Upper lobe of right lung (tissue), 1 donor: ENCODE results near the gene HDAC4. TPM values are rescaled to one million over a fixed set of nuclear protein-coding genes. Genes with fewer than 3 reads are reported as not detected.
A peak's percentile ranks its signal among the peaks of the same experiment; 100 is the strongest.

Experiments used
- ATAC-seq: fragments of 200-7000 bp; cut with Tn5 transposase; one replicate; pipeline ENCODE4 v1.9.1; 2020; ENCODE audit warnings: mild to moderate bottlenecking, moderate library complexity
- DNase-seq: peaks from one replicate; pipeline ENCODE4 v3.0.0-alpha.2; 2020
- H3K27ac ChIP-seq: fragments of 200-600 bp; one replicate; pipeline ENCODE4 v1.8.0; 2022
- H3K27me3 ChIP-seq: fragments of 200-600 bp; one replicate; pipeline ENCODE4 v1.8.0; 2022; ENCODE audit warnings: mild to moderate bottlenecking
- H3K36me3 ChIP-seq: fragments of 200-600 bp; one replicate; pipeline ENCODE4 v1.8.0; 2022
- H3K4me1 ChIP-seq: fragments of 200-600 bp; one replicate; pipeline ENCODE4 v1.8.0; 2022
- H3K4me3 ChIP-seq: fragments of 200-600 bp; one replicate; pipeline ENCODE4 v1.8.0; 2022; ENCODE audit warnings: mild to moderate bottlenecking
- H3K9me3 ChIP-seq: fragments of 200-600 bp; one replicate; pipeline ENCODE4 v1.8.0; 2022
- intact Hi-C: fragments of 100-400 bp; cut with DNase I; formaldehyde crosslinking; loops from one replicate; pipeline ENCODE4 v1.11.0; 2022
- total RNA-seq: library from RNA; stranded (reverse); fragmentation: NEBNext Ultra II Directional; extraction: Animal tissue kit (Norgen Biotek cat#: 25700); gene quantifications from one replicate; pipeline ENCODE4 v1.2.1, GENCODE V29; 2021
- TF ChIP-seq, protein P1 (sequence below): fragments of 200-600 bp; IDR thresholded peaks from one replicate; pipeline ENCODE4 v1.8.0; 2022; ENCODE audit warnings: antibody characterized with exemption
- donor health status: DM: no; HTN: yes; CAD: no; lungs with severe emphysema.

Gene HDAC4
- total RNA-seq, 1 donor from 2014 or later, result 44.1 TPM

DNA sequence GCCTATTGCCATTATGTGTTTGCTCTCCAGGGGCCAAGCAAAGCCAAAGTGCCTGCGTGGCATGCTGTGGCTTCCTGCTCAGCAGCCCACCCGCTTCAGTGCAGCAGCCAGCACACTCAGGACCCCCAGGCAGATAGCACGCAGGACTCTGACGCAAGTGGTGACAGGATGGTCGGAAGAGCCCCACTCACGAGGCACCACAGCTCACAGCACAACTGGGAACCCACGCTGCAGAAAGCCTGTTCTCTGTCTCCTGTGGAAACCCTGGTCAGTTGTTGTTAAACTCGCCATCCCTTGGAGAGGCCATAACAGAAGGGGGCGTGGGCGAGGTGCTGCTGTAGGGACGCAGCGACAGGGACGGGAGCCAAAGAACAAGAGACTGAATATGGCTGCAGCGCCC lies 76.4 kb downstream of the HDAC4 start:
- Histone ChIP-seq H3K36me3 (no peaks in the 10 kb centered on the region), H3K4me1 (peaks cover 17% of the 10 kb centered on the region), H3K27ac (no peak overlapping the region), H3K9me3 (no peaks in the 10 kb centered on the region), H3K27me3 (no peaks in the 10 kb centered on the region), H3K4me3 (no peak overlapping the region)
- DNase-seq, result peak; percentile 34
- no peak for ATAC-seq
- intact Hi-C loops, result no loop called here
- TF ChIP-seq, protein P1, sequence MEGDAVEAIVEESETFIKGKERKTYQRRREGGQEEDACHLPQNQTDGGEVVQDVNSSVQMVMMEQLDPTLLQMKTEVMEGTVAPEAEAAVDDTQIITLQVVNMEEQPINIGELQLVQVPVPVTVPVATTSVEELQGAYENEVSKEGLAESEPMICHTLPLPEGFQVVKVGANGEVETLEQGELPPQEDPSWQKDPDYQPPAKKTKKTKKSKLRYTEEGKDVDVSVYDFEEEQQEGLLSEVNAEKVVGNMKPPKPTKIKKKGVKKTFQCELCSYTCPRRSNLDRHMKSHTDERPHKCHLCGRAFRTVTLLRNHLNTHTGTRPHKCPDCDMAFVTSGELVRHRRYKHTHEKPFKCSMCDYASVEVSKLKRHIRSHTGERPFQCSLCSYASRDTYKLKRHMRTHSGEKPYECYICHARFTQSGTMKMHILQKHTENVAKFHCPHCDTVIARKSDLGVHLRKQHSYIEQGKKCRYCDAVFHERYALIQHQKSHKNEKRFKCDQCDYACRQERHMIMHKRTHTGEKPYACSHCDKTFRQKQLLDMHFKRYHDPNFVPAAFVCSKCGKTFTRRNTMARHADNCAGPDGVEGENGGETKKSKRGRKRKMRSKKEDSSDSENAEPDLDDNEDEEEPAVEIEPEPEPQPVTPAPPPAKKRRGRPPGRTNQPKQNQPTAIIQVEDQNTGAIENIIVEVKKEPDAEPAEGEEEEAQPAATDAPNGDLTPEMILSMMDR, result no peak

DNA sequence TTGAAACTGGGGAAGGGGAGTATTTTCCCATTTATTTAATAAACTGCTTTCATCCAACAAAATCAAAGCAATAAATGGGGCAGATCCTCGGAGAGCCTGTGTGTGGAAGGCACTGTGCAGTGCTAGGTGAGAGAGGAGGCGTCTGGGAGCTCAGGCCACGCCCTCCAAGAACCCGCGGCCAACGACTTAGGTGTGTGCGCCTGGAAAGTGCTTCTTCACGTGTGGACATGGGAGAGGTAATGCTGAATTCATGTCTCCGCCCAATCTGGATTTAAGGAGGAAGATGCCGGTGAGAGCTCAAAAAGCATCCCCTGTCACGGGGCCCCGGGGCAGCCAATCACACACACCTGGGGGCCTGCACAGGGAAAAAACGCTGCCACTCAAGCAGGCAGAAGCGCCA lies 77.4 kb downstream of the HDAC4 start:
- Histone ChIP-seq H3K4me1 (peaks cover 12% of the 10 kb centered on the region), H3K27me3 (no peaks in the 10 kb centered on the region), H3K9me3 (no peaks in the 10 kb centered on the region), H3K4me3 (no peak overlapping the region), H3K36me3 (no peaks in the 10 kb centered on the region), H3K27ac (no peak overlapping the region)
- intact Hi-C loops, result no loop called here
- TF ChIP-seq, protein P1, result no peak
- ATAC-seq (no peak), DNase-seq (no peak)

DNA sequence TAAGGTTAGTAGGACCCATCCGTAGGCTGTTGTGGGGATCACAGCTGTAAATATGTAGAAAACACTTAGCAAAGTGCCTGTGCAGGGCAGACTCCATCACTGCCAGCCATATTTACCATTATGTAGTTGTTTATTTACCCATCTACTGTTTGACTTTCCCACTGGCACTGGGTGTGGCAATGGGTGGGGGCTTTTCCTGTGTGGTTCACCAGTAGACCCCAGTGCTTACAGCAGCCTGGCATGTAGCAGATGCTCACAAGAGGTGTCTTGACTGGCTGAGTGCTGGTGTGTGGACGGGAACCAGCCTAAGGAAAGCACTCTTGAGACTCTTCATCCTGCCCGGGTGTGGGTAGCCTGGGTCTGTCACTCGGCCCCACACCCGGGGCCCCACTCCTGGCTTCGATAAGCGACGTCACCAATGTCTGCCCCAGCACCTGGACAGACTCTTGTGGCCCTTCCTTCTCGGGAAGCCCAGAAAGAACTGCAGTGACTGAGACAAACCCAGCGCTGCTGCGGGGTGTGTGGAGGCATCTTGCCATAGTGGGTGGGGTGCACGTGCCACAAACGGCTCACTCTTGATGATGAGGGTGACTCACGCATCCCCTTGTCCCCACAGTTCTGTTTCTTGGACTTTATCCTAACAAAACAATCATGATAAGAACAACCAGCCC lies 78.3 kb downstream of the HDAC4 start:
- TF ChIP-seq, protein P1, result no peak
- Histone ChIP-seq H3K9me3 (no peaks in the 10 kb centered on the region), H3K4me3 (no peak overlapping the region), H3K27ac (no peak overlapping the region), H3K27me3 (no peaks in the 10 kb centered on the region), H3K36me3 (no peaks in the 10 kb centered on the region), H3K4me1 (peaks cover 4% of the 10 kb centered on the region)
- intact Hi-C loops, result no loop called here
- ATAC-seq (peak; percentile 31), DNase-seq (no peak)

DNA sequence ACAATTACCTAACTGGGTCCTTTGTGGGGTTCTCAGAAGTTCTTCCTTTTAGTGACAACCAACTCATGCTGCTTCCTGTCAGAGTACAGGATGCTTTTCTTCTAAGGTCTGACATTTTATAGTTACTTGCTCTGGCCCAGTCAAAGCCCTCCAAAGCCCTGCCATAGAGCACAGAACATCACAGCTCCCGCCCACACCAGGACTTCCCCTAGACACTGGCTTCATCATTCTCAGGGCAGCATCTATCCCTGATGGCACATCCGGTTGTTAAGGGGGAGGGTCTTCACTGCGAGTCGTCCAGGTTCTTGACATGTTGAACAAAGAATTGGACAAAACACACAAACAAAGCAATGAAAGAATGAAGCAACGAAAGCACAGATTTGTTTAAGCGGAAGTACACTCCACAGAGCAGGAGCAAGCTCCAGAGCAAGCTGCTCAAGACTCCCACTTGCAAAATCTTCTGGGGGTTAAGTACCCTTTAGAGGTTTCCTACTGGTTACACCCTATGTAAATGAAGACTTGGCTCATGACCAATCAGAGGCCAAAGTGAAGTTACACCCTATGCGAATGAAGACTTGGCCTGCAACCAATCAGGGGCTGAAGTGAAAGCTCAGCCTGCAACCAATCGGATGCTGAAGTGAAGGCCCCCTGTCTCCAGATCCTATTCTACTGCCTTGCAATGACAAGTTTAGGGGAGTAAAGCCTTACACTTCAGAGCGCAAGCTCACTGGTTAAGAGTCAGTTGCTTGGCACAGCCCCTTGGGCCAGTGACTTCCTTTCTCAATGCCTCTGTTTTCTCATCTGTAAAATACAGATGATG lies 79.0 kb downstream of the HDAC4 start:
- H3K27ac ChIP-seq, result no peak overlapping the region
- intact Hi-C loops, result no loop called here
- no peak for DNase-seq

GRCh38 chr2:239318790-239319661 lies 81.8 kb downstream of the HDAC4 start:
- Histone ChIP-seq H3K9me3 (no peaks in the 10 kb centered on the region), H3K27ac (peak overlapping the region; percentile 66), H3K27me3 (no peaks in the 10 kb centered on the region), H3K36me3 (no peaks in the 10 kb centered on the region), H3K4me1 (peaks cover 10% of the 10 kb centered on the region), H3K4me3 (peak overlapping the region; percentile 31)
- intact Hi-C loops, result no loop called here
- ATAC-seq, result peak; percentile 58
- TF ChIP-seq, protein P1, result no peak
- no peak for DNase-seq

More for the DNA sequence above, 79.0 kb downstream of the HDAC4 start:
- ATAC-seq, result no peak
- no peaks in the 10 kb centered on the region for H3K9me3 ChIP-seq
- no peaks in the 10 kb centered on the region for H3K36me3 ChIP-seq
- H3K27me3 ChIP-seq, result no peaks in the 10 kb centered on the region
- H3K4me1 ChIP-seq, result peaks cover 10% of the 10 kb centered on the region
- TF ChIP-seq, protein P1, result no peak
- no peak overlapping the region for H3K4me3 ChIP-seq
